Esophagus (tissue), 2 donors: ENCODE results near the gene CTSV. TPM values are rescaled to one million over a fixed set of nuclear protein-coding genes. Genes with fewer than 3 reads are reported as not detected.
"Not testable (repeated sequence)": the region's sequence is repeated elsewhere in the genome, so short reads cannot be mapped to it uniquely, and the experiment has no call there.

Experiments
- H3K27ac ChIP-seq, 2 donors: one replicate each; pipeline ENCODE4 v1.5.1; 2013; ENCODE audit warnings: low read depth in 2 of 2, mild to moderate bottlenecking in 2 of 2, inconsistent platforms in 1 of 2, low read length in 1 of 2, moderate library complexity in 1 of 2
- H3K27me3 ChIP-seq, 2 donors: one replicate each; pipeline ENCODE4 v1.6.1; 2013; ENCODE audit warnings: low read length in 2 of 2, control low read depth in 1 of 2, mild to moderate bottlenecking in 1 of 2; ENCODE audit not compliant: insufficient read depth in 2 of 2, control insufficient read depth in 1 of 2
- H3K36me3 ChIP-seq, 2 donors: one replicate each; pipeline ENCODE4 v1.6.1; 2013; ENCODE audit warnings: low read length in 1 of 2; ENCODE audit not compliant: control insufficient read depth in 2 of 2, insufficient read depth in 2 of 2
- H3K4me1 ChIP-seq, 2 donors: one replicate each; pipeline ENCODE4 v1.6.1; 2013; ENCODE audit warnings: low read length in 1 of 2; ENCODE audit not compliant: control insufficient read depth in 2 of 2, insufficient read depth in 2 of 2
- H3K4me3 ChIP-seq, 2 donors: one replicate each; pipeline ENCODE4 v1.5.1; 2013; ENCODE audit warnings: low read length in 2 of 2, mild to moderate bottlenecking in 2 of 2, low read depth in 1 of 2, moderate library complexity in 1 of 2
- H3K9me3 ChIP-seq, 2 donors: one replicate each; pipeline ENCODE4 v1.6.1; 2013; ENCODE audit warnings: mild to moderate bottlenecking in 2 of 2, low read depth in 1 of 2, low read length in 1 of 2, moderate library complexity in 1 of 2; ENCODE audit not compliant: control insufficient read depth in 2 of 2, insufficient read depth in 1 of 2
- WGBS, 2 donors: extraction: QIAGEN DNeasy Blood & Tissue Kit; methylation state at CpG; one replicate each; pipeline ENCODE4 v1.1.7; 2013; 5-methylcytosine and 5-hydroxymethylcytosine counted together
- polyA plus RNA-seq, 2 donors: library from polyadenylated mRNA; stranded (reverse); fragments of 200-250 nt; gene quantifications; one replicate each; pipeline ENCODE4 v1.2.3, GENCODE V29; 2013
- donor health status: healthy with polysubstance abuse.
- donor health status: Bipolar disorder and iron deficiency.

CTSV gene
- polyA plus RNA-seq, 2 donors = 7.9 to 137 TPM

- Histone ChIP-seq H3K4me1 (no peaks in the 10 kb centered on the region), H3K4me3 (no peak overlapping the region), H3K27ac (no peak overlapping the region), H3K9me3 (no peaks in the 10 kb centered on the region), H3K27me3 (peaks cover 0 to 2% of the 10 kb centered on the region in 2 donors), H3K36me3 (no peaks in the 10 kb centered on the region)
- WGBS, 2 donors = 66 to 77% methylated on average over 1 of the region's 1 CpG
Measured at GRCh38 chr9:97073506-97073905, 34.6 kb upstream of the CTSV start.

- H3K36me3 ChIP-seq = no peaks in the 10 kb centered on the region
- H3K4me3 ChIP-seq = no peak overlapping the region
- no peak overlapping the region for H3K27ac ChIP-seq
- no peaks in the 10 kb centered on the region for H3K9me3 ChIP-seq
- 50 to 63% methylated on average over 7 of the region's 7 CpGs for WGBS, 2 donors
- H3K27me3 ChIP-seq = peaks cover 2% of the 10 kb centered on the region in 2 donors
- H3K4me1 ChIP-seq = no peaks in the 10 kb centered on the region
Measured at GRCh38 chr9:97072285-97072776, 33.4 kb upstream of the CTSV start.

- H3K27me3 ChIP-seq, H3K27ac ChIP-seq: not testable (repeated sequence)
Measured at GRCh38 chr9:97070325-97070724, 31.4 kb upstream of the CTSV start.

GRCh38 chr9:97067490-97067889 is 28.5 kb upstream of the CTSV start:
- Histone ChIP-seq H3K9me3 (peaks cover 0 to 2% of the 10 kb centered on the region in 2 donors), H3K27ac (no peak overlapping the region), H3K4me3 (no peak overlapping the region), H3K4me1 (no peaks in the 10 kb centered on the region), H3K36me3 (no peaks in the 10 kb centered on the region), H3K27me3 (peaks cover 2% of the 10 kb centered on the region in 2 donors)
- 96% methylated on average over 19 of the region's 19 CpGs for WGBS, 2 donors

More at GRCh38 chr9:97070325-97070724, 31.4 kb upstream of the CTSV start:
- H3K36me3 ChIP-seq, H3K4me3 ChIP-seq, H3K4me1 ChIP-seq, H3K9me3 ChIP-seq: not testable (repeated sequence)
- WGBS, 2 donors = 93 to 96% methylated on average over 4 of the region's 4 CpGs

GRCh38 chr9:97064176-97064575 is 25.2 kb upstream of the CTSV start:
- peaks cover 0 to 2% of the 10 kb centered on the region in 2 donors for H3K9me3 ChIP-seq
- peaks cover 0 to 2% of the 10 kb centered on the region in 2 donors for H3K27me3 ChIP-seq
- no peak overlapping the region for H3K4me3 ChIP-seq
- H3K27ac ChIP-seq = no peak overlapping the region
- whole genome bisulfite sequencing, 2 donors = 47 to 56% methylated on average over 2 of the region's 2 CpGs
- peaks cover 0 to 2% of the 10 kb centered on the region in 2 donors for H3K4me1 ChIP-seq
- H3K36me3 ChIP-seq = no peaks in the 10 kb centered on the region

- Histone ChIP-seq H3K4me1 (peaks cover 0 to 2% of the 10 kb centered on the region in 2 donors), H3K27me3 (no peaks in the 10 kb centered on the region), H3K9me3 (peaks cover 0 to under 1% of the 10 kb centered on the region in 2 donors), H3K27ac (no peak overlapping the region), H3K4me3 (no peak overlapping the region), H3K36me3 (no peaks in the 10 kb centered on the region)
- 90 to 93% methylated on average over 3 of the region's 3 CpGs for WGBS, 2 donors
Measured at GRCh38 chr9:97060796-97061195, 21.9 kb upstream of the CTSV start.

- Histone ChIP-seq H3K36me3 (no peaks in the 10 kb centered on the region), H3K27ac (no peak overlapping the region), H3K27me3 (no peaks in the 10 kb centered on the region), H3K9me3 (no peaks in the 10 kb centered on the region), H3K4me3 (no peak overlapping the region), H3K4me1 (peaks cover 0 to 2% of the 10 kb centered on the region in 2 donors)
- 70 to 77% methylated on average over 3 of the region's 3 CpGs for WGBS, 2 donors
Measured at GRCh38 chr9:97059626-97060025, 20.7 kb upstream of the CTSV start.

- H3K27ac ChIP-seq = no peak overlapping the region
- no peaks in the 10 kb centered on the region for H3K27me3 ChIP-seq
- no peaks in the 10 kb centered on the region for H3K9me3 ChIP-seq
- peaks cover 0 to 2% of the 10 kb centered on the region in 2 donors for H3K4me1 ChIP-seq
- no peak overlapping the region for H3K4me3 ChIP-seq
- 92 to 94% methylated on average over 5 of the region's 5 CpGs for WGBS, 2 donors
- H3K36me3 ChIP-seq = no peaks in the 10 kb centered on the region
Measured at GRCh38 chr9:97057651-97058050, 18.7 kb upstream of the CTSV start.

GRCh38 chr9:97055891-97056290 is 16.9 kb upstream of the CTSV start:
- not testable (repeated sequence) for H3K4me3 ChIP-seq, H3K27me3 ChIP-seq, H3K9me3 ChIP-seq, H3K27ac ChIP-seq, H3K4me1 ChIP-seq, H3K36me3 ChIP-seq
- 61 to 69% methylated on average over 11 of the region's 13 CpGs for WGBS, 2 donors

GRCh38 chr9:97053717-97054116 is 14.8 kb upstream of the CTSV start:
- Histone ChIP-seq H3K4me3 (no peak overlapping the region), H3K27me3 (no peaks in the 10 kb centered on the region), H3K4me1 (no peaks in the 10 kb centered on the region), H3K9me3 (no peaks in the 10 kb centered on the region), H3K36me3 (no peaks in the 10 kb centered on the region), H3K27ac (no peak overlapping the region)
- WGBS, 2 donors = 53 to 58% methylated on average over 3 of the region's 3 CpGs
